GM21381 (cell line): ENCODE results near the gene PDE5A.
A peak's percentile ranks its signal among the peaks of the same experiment; 100 is the strongest.
"Not testable (repeated sequence)": the region's sequence is repeated elsewhere in the genome, so short reads cannot be mapped to it uniquely, and the experiment has no call there.

Source experiments
- ATAC-seq: cut with Tn5 transposase; IDR thresholded peaks from one replicate; pipeline ENCODE4 v1.9.1; 2021; ENCODE audit warnings: mild to moderate bottlenecking, moderate library complexity; ENCODE audit not compliant: unreplicated experiment

Gene PDE5A

DNA sequence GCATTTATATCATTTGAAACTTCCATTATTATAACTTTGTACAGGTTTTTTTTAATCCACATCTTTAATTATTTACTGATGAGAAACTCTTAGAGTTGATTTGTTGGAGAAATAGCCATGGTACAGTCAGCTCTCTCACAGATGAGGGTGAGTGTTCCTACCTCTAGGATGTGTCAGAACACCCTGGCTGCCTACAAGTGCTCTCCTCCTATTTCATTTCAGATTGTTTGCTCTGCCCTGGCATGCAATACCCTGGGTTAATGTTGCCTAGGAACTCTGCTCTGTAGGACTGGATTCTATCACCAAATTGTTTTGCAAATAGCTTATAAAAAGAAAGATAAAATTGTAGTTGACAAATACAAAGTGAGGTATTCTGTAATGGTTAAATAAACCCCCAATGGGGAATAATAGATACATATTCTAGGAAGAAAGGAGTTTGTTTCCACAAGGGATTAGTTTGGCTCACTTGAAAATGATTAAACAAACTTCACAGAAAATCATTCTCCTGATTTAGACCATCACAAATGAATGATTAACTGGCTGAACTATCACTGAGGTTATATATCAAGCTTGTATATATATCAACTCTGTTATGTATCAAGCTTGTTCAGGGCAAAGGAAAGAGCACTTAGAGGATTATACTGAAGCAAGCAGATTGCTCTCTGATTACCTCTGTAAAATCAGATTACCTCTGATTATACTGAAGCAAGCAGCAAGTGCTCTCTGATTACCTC lies 150.0 kb downstream of the PDE5A start:
- ATAC-seq, result no peak

DNA sequence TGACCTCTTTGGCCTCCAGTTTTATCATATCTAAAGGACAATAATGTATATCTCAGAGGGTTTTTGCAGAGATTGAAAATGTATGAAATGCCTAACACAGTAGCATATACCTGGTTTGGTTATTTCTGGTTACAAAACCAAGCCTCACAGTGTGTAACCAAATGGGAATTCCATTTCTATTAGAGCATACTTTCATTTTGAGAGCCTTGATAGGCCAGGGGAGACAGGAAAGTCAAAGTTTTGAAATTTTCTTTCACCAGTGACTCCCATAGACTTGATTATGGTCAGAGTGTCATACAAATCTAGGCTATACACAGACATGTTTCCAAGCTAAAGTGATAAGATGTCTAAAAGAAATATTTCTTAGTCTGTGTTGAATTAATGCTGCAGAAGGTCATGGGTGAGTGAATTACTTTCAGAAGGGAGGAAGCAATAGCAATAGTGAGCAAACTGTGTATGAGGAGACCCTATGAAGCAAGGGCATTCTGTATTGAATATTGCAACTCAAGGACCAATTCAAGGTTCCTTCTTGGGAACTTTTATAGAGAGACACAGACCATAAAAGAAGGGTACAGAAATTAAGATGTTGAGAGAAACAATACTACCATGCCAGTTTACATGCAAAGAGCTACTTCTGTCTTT lies 151.1 kb downstream of the PDE5A start:
- no peak for ATAC-seq

DNA sequence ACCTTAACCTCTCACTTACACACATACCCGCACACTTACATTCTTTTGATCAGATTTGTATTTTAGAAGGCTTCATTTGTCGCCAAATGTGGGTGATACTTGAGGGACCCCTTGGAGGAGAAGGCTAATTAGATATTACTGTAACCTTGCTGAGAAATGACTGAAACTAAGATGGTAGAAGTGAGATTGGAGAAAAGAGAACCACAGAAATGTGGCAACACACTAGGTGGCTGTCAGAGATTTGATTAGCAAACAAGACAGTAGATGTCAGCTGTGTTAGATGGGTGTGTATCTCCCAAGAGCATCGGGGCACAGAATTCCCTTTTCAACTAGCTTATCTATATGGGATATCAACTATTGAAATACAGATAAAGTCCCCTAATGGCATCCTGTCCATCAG lies 157.3 kb downstream of the PDE5A start:
- ATAC-seq, result no peak

DNA sequence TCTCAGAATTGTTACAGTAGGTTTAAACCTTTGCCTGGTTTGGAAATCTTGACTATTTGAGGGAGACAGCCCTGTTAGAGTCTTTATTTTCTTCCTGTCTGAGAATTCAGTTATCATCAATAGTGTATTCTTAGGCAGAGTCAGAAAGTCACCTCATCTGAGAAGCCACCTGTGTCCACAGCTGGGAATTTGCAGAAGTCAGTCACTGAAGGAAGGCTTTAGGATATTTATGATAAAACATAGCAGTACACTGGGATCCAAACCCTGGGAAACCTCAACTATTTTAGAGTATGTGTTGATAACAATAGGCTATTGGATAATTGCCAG lies 157.9 kb downstream of the PDE5A start:
- peak; percentile 54 for ATAC-seq

DNA sequence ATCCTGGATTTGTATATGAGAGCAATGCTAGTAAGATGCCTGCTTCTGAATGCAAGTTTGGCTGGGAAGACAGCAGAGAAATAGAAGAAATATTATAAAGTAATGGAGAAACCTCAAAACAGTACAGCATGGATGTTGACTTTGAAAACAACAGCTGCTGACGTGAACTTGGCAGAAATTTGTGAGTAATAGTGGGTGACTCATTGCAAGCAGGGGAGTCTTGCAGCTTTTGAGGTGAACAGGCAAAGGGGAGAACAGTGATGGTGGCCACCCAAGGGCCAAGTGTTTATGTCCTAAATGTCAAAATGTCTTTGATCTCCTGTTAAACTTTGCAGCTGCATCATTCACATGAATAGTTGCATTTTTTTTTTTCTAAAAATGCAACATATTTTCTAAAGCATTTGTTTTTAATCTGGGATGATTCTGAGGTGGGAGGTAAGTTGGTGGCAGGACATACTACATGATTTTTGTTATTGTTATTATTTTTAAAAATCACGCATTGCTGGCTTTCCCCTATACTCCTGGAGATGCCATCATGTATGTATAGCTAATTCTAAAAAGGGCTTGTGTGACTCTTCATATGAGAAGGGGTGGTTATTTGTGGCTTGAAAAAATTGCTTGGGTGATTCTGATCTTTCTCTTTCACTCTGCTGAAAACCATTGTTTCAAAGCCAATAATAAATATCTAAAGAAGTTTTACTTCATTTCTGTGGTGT lies 158.4 kb downstream of the PDE5A start:
- peak; percentile 72 for ATAC-seq

DNA sequence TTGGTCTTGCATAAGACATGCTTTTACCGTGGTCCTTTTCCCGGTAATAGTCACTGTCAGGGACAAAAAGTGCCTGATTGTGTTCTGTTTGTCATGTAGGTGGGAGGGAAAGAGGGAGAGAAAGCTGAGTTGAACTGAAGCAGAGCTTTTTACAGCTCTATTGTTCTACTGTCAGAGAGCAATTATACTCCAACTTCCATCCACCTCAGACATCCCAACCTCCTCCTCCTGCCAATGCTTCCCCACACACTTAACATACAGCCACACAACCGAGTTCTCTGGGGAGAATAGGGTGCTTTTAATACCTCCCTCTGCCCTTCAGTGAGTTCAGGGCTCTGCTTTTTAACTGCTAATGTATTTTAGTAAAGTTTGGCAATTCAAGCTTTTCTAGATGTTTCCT lies 159.6 kb downstream of the PDE5A start:
- ATAC-seq, result not testable (repeated sequence)

DNA sequence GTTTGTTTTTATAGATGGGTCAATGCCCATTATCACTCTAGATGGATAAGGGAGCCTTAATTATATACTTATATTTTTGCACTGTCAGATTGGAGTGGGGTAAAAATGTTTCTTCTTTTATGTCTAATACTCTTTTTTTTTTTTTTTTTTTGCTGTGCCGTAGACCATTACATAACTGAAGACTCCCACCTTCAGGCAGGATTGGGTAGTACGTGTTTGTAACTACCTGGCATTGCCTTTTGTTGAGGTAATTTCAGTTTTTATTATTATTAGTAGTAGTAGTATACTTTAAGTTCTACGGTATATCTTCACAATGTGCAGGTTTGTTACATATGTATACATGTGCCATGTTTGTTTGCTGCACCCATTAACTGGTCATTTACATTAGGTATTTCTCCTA lies 165.9 kb downstream of the PDE5A start:
- not testable (repeated sequence) for ATAC-seq

DNA sequence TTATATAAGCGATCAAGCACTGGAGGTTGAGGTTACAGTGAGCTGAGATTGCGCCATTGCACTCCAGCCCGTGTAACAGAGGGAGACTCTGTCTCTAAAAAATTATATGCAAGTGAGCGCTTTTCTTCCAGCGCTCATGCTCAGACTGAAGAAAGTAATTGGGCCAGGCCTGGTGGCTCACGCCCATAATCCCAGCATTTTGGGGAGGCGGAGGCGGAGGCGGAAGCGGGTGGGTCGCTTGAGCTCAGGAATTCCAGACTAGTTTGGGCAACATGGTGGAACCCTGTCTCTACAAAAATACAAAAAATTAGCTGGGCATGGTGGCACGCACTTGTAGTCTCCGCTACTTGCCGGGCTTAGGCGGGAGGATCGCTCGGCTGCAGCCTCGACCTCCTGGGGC lies 172.9 kb downstream of the PDE5A start:
- ATAC-seq, result not testable (repeated sequence)

DNA sequence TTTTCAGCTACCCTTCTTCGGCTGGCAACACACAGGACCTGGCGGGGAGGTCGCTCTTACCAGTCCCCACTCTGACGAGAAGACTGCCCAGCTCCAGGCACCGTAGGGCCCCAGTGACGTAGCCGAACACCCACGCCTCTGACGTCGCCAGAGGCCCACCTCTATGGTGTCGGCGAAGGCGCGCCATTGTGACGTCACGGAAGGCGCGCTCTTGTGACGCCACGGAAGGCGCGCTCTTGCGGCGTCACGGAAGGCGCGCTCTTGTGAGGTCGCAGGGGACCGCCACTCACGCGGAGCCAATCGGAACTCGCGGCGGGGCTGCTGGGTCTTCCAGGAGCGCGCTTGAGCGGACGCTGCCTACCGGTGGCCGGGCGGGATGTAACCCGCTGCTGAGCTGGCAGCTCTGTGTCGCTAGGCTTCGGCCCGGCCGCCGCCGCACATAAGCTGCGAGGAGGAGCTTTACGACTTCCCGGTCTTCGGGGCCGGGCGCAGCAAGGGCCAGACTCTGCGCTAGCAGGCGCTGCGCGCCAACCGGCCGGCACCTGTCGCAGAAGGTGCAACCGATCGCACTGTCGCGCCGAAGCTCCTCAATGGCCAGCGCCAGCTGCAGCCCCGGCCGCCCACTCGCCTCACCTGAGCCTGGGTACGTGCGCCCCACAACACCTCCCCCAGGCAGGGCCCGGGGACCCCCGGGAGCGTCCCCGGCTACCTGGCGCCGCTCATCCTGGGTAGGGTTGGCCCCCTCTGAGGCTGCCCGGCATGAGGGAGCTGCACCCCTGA lies 173.9 kb downstream of the PDE5A start:
- peak; percentile 100 for ATAC-seq

DNA sequence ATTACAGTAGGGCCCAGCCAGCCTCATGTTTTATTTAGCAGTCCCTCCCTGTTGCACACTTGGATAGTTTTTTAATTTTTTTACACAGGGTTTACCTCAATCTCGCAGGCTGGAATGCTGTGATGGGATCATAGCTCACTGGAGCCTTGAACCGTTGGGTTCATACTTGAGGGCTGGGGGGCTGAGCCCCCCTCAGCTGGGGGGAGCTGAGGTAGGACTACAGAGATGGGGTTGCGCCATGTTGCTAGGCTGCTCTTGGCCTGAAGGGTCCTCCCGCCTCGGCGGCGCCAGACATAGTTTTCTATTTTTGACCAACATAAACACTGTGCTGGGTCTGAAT lies 174.5 kb downstream of the PDE5A start:
- ATAC-seq, result peak; percentile 18

DNA sequence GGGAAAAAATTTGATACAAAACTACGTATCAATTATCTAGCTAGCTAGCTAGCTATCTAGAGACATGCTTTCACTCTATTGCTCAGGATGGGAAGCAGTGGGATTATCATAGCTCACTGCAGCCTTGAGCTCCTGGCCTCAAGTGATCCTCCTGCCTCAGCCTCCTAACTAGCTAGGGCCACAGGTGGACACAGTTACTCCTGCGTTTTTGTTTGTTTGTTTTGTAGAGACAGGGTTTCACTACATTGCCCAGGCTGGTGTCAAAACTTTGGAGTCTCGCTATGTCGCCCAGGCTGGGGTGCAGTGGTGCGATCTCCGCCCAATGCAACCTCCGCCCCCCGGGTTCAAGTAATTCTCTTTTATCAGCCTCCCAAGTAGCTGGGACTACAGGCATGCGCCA lies 175.3 kb downstream of the PDE5A start:
- not testable (repeated sequence) for ATAC-seq

DNA sequence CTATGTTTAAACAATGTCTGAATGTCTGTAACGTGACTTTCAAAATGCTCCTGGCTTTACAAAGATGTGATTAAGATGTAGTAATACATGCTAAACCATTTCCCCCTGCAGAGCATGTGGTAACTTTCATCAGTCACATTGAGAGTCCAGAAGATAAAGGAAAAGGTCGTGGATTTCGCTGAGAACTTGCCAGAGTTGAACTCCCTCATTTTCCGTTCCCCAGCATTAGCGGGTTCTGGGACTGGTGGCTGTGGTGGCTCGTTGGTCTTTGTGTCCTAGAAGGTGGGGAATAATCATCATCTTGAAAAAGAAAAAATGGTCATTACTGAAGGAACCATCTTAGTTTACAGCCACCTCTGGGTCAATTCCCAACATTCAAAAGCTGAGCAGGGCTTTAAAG lies 178.8 kb downstream of the PDE5A start:
- ATAC-seq, result not testable (repeated sequence)
